OCI-LY1 (cell line): Measurements from ENCODE around the gene SPATA13.
"Not testable (repeated sequence)": the region's sequence is repeated elsewhere in the genome, so short reads cannot be mapped to it uniquely, and the experiment has no call there.

Experiments used
- H2AFZ ChIP-seq: fragments of 200-600 bp; sonication (generic), shearing (Covaris generic); 2 replicates; pipeline ENCODE4 v1.6.0; 2014; ENCODE audit warnings: antibody characterized with exemption, mild to moderate bottlenecking, low read length
- H3F3A ChIP-seq: fragments of 200-600 bp; sonication (generic), shearing (Covaris generic); 2 replicates; pipeline ENCODE4 v1.6.0; 2014; ENCODE audit warnings: mild to moderate bottlenecking, antibody characterized with exemption, low read length, moderate library complexity; ENCODE audit not compliant: insufficient read depth
- H3K27ac ChIP-seq: fragments of 200-600 bp; sonication (generic); 2 replicates; pipeline ENCODE4 v1.5.1; 2014; ENCODE audit warnings: low read length, mixed run types, mild to moderate bottlenecking, low read depth; ENCODE audit not compliant: poor library complexity, severe bottlenecking
- H3K27me3 ChIP-seq: fragments of 200-600 bp; sonication (generic); 2 replicates; pipeline ENCODE4 v1.6.0; 2014; ENCODE audit warnings: antibody characterized with exemption, mild to moderate bottlenecking, low read length, moderate library complexity; ENCODE audit not compliant: insufficient read depth
- H3K36me3 ChIP-seq: fragments of 200-600 bp; sonication (generic); 2 replicates; pipeline ENCODE4 v1.6.1; 2014; ENCODE audit warnings: mild to moderate bottlenecking, antibody characterized with exemption, low read length, moderate library complexity, mixed read lengths; ENCODE audit not compliant: insufficient read depth
- H3K4me1 ChIP-seq: fragments of 200-600 bp; sonication (generic); 2 replicates; pipeline ENCODE4 v1.5.1; 2014; ENCODE audit warnings: mild to moderate bottlenecking, low read length, moderate library complexity; ENCODE audit not compliant: insufficient read depth, severe bottlenecking
- H3K4me2 ChIP-seq: fragments of 200-600 bp; sonication (generic), shearing (Covaris generic); 2 replicates; pipeline ENCODE4 v1.6.1; 2014; ENCODE audit warnings: low read length
- H3K4me3 ChIP-seq: fragments of 200-600 bp; sonication (generic); 2 replicates; pipeline ENCODE4 v1.5.1; 2014; ENCODE audit warnings: low read length, low read depth, mild to moderate bottlenecking, mixed read lengths; ENCODE audit not compliant: poor library complexity, severe bottlenecking
- H3K79me2 ChIP-seq: fragments of 200-600 bp; shearing (Covaris generic); 2 replicates; pipeline ENCODE4 v1.6.1; 2016; ENCODE audit warnings: mixed run types, low read length, mixed read lengths; ENCODE audit not compliant: insufficient read depth
- H3K9ac ChIP-seq: fragments of 200-600 bp; sonication (generic), shearing (Covaris generic); 2 replicates; pipeline ENCODE4 v1.6.1; 2014; ENCODE audit warnings: mild to moderate bottlenecking, low read length, mixed read lengths
- H3K9me2 ChIP-seq: fragments of 200-600 bp; sonication (generic), shearing (Covaris generic); 2 replicates; pipeline ENCODE4 v1.6.1; 2014; ENCODE audit warnings: low read depth, mild to moderate bottlenecking, low read length, mixed read lengths
- H3K9me3 ChIP-seq: fragments of 200-600 bp; shearing (Covaris generic); 2 replicates; pipeline ENCODE4 v1.6.1; 2014; ENCODE audit warnings: low read length, mixed read lengths
- H4K20me1 ChIP-seq: fragments of 200-600 bp; sonication (generic), shearing (Covaris generic); 2 replicates; pipeline ENCODE4 v1.6.0; 2016; ENCODE audit warnings: mild to moderate bottlenecking, low read length; ENCODE audit not compliant: insufficient read depth
- EZH2 ChIP-seq: fragments of 200-600 bp; sonication (generic), shearing (Covaris generic); IDR thresholded peaks from 2 replicates; pipeline ENCODE4 v1.8.0; 2017; ENCODE audit warnings: borderline replicate concordance, mixed run types, mild to moderate bottlenecking, antibody characterized with exemption, low read length, moderate library complexity, mixed read lengths
- TF ChIP-seq, protein P1 (sequence below): fragments of 200-600 bp; sonication (generic), shearing (Covaris generic); IDR thresholded peaks from 2 replicates; pipeline ENCODE4 v1.5.1; 2017; ENCODE audit warnings: mild to moderate bottlenecking, antibody characterized with exemption, low read length, moderate library complexity, mixed read lengths

Gene SPATA13

DNA sequence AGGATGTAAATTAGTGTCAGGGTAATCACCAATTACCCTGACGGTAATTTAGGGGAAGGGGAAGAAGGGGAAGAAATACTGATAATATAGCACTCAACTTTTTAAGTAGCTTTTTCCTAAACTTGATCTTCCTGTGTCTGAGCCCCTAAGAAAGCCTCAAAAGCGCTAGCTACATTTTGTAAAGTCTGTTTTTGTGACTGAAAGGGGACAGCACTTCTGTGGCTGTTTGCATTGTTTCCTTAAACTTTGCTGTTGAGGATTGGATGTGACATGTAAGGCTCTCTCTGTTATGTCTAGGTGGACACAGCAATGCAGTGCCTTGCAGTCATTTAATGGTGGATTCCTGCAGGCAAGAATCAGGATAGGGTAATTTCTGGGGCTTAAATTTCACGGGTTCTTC lies 42.8 kb downstream of the SPATA13 start:
- H3K9me2 ChIP-seq, result no peaks in the 10 kb centered on the region
- no peak overlapping the region for H3K4me2 ChIP-seq

DNA sequence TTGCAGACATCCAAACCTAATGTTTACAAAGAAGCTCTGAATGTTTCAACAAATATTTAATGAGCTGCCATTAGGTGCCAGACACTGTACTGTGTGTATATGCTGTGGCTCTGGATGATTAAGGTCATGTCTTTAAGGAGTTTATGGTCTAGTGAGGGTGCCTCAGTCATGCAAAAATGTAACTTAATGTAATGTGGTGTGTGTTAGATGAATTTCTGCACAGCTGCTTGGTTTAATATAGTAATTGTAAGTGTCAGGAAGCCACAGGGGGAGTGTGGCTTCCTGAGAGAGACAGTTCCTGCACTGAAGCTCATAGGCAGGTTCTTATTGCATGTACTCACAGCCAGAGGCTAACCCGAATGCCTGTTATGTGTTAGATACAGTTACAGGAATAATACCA lies 43.3 kb downstream of the SPATA13 start:
- TF ChIP-seq EZH2, result no peak
- TF ChIP-seq, protein P1, sequence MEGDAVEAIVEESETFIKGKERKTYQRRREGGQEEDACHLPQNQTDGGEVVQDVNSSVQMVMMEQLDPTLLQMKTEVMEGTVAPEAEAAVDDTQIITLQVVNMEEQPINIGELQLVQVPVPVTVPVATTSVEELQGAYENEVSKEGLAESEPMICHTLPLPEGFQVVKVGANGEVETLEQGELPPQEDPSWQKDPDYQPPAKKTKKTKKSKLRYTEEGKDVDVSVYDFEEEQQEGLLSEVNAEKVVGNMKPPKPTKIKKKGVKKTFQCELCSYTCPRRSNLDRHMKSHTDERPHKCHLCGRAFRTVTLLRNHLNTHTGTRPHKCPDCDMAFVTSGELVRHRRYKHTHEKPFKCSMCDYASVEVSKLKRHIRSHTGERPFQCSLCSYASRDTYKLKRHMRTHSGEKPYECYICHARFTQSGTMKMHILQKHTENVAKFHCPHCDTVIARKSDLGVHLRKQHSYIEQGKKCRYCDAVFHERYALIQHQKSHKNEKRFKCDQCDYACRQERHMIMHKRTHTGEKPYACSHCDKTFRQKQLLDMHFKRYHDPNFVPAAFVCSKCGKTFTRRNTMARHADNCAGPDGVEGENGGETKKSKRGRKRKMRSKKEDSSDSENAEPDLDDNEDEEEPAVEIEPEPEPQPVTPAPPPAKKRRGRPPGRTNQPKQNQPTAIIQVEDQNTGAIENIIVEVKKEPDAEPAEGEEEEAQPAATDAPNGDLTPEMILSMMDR, result no peak
- H4K20me1 ChIP-seq, result no peaks in the 10 kb centered on the region
- H2AFZ ChIP-seq, result no peak overlapping the region
- no peaks in the 10 kb centered on the region for H3K4me1 ChIP-seq
- H3K79me2 ChIP-seq, result no peaks in the 10 kb centered on the region
- H3K4me2 ChIP-seq, result no peak overlapping the region
- no peaks in the 10 kb centered on the region for H3K9me3 ChIP-seq
- H3K9me2 ChIP-seq, result no peaks in the 10 kb centered on the region
- no peaks in the 10 kb centered on the region for H3K27me3 ChIP-seq
- no peak overlapping the region for H3K27ac ChIP-seq
- no peak overlapping the region for H3K4me3 ChIP-seq
- no peak overlapping the region for H3K9ac ChIP-seq
- H3K36me3 ChIP-seq, result no peaks in the 10 kb centered on the region
- H3F3A ChIP-seq, result no peaks in the 10 kb centered on the region

More for the DNA sequence above, 42.8 kb downstream of the SPATA13 start:
- no peaks in the 10 kb centered on the region for H4K20me1 ChIP-seq
- no peak overlapping the region for H3K27ac ChIP-seq
- TF ChIP-seq, protein P1, result no peak
- no peak for TF ChIP-seq EZH2
- H3K9ac ChIP-seq, result no peak overlapping the region
- H3F3A ChIP-seq, result no peaks in the 10 kb centered on the region
- no peak overlapping the region for H3K4me3 ChIP-seq
- no peaks in the 10 kb centered on the region for H3K79me2 ChIP-seq
- H3K9me3 ChIP-seq, result no peaks in the 10 kb centered on the region
- no peaks in the 10 kb centered on the region for H3K4me1 ChIP-seq
- no peak overlapping the region for H2AFZ ChIP-seq
- H3K27me3 ChIP-seq, result no peaks in the 10 kb centered on the region
- H3K36me3 ChIP-seq, result no peaks in the 10 kb centered on the region

DNA sequence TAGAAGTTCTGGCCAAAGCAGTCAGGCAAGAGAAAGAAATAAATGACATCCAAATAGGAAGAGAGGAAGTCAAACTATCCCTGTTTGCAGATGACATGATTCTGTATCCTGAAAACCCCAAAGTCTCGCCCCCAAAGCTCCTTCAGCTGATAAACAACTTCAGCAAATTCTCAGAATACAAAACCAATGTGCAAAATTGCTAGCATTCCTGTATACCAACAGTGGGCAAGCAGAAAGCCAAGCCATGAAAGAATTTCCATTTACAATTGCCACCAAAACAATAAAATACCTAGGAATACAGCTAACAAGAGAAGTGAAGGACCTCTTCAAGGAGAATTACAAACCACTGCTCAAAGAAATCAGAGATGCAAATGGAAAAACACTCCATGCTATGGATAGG lies 44.6 kb downstream of the SPATA13 start:
- not testable (repeated sequence) for H3K4me2 ChIP-seq, H3K9ac ChIP-seq, H2AFZ ChIP-seq, H3K27ac ChIP-seq, H3K79me2 ChIP-seq, H3K36me3 ChIP-seq, H3F3A ChIP-seq, H3K9me3 ChIP-seq, H4K20me1 ChIP-seq, H3K4me1 ChIP-seq, H3K27me3 ChIP-seq, H3K4me3 ChIP-seq, H3K9me2 ChIP-seq

DNA sequence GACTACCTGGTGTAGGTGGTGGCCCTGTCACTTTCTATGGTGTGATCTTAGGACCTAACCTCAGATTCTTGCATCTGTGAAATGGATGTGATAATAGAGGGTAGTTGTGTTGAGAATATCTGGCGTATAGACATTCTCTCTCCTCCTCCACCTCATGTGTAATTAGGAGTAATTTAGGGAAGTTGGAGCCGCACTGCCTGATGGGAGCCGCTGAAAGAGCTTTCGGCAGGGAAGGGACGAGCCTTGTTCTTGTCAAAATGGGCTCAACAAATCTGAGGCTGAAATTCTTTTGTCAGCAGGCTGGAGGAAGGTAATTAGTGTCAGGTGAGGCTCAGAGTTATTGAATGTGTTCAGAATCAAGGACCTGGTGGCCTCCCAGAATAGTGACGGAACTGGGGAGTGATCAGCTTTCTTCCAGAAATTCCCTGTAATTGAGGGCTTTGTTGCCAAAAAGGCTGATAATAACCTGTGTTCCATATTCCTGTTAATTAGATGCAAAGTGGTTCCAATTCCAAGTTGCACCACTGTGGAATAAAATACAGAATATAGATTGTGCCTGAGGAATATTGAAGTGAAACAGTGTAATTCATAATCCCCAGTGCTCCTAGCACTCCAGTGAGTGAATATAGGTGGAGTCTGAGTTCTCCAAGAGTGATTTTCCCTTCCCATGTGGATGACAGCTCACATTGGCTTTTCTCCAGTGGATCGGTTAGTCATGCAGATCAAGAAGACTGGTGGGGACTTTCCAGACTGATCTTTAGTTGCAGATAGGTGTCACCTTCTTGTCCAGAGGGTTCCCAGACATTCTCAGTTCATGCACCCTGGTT lies 47.5 kb downstream of the SPATA13 start:
- Histone ChIP-seq H3K36me3 (no peaks in the 10 kb centered on the region), H3K4me1 (no peaks in the 10 kb centered on the region), H3K9ac (no peak overlapping the region), H3K9me2 (no peaks in the 10 kb centered on the region), H2AFZ (no peak overlapping the region), H3K27ac (no peak overlapping the region), H4K20me1 (no peaks in the 10 kb centered on the region), H3K79me2 (no peaks in the 10 kb centered on the region), H3K4me2 (no peak overlapping the region), H3F3A (no peaks in the 10 kb centered on the region), H3K27me3 (0 out of 2 replicates have a peak, but pooled peaks cover 5% of the 10 kb centered on the region), H3K4me3 (no peak overlapping the region), H3K9me3 (no peaks in the 10 kb centered on the region)
- TF ChIP-seq, protein P1, result no peak
- no peak for TF ChIP-seq EZH2
